GM19193 (cell line): ENCODE data around the gene MYO18B.

Experiments
- POLR2A ChIP-seq: IDR thresholded peaks from 4 replicates; pipeline ENCODE4 v1.6.1; 2011; ENCODE audit not compliant: insufficient read depth, insufficient read length; ENCODE audit errors: extremely low read depth

MYO18B gene

GRCh38 chr22:25929321-25929878 is 187.4 kb downstream of the MYO18B start:
- TF ChIP-seq POLR2A = no peak

GRCh38 chr22:25930083-25930482 is 188.1 kb downstream of the MYO18B start:
- no peak for TF ChIP-seq POLR2A

GRCh38 chr22:25930788-25931310 is 188.9 kb downstream of the MYO18B start:
- no peak for TF ChIP-seq POLR2A

DNA sequence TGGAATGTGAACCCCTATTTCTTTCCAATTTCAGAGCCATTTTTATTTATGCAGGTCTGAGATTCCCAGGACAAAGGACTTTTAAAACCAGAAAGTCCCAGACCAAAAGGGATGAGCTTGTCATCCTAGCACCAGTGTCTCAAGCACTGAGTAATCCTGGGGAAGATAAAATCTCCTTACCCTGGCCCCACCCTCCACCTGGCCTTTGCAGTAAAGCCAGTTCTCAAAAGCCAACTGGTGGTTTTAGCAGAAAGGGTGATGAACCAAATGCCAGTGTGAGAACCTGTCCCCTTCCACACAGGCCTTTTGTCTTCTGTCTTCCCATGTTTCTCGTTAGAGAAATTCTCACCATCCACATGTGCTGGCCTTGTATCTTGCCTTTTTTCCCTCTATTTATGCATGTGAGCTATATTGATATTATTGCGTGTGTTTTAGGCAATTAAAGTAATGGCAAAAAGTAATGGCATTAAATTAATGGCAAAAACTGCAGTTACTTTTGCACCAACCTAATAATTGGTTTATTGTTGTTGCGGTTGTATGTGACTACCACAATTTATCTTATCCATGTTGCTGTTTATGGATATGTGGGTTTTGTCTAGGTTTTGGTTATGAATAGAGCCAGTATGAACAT is 191.3 kb downstream of the MYO18B start:
- TF ChIP-seq POLR2A = no peak

DNA sequence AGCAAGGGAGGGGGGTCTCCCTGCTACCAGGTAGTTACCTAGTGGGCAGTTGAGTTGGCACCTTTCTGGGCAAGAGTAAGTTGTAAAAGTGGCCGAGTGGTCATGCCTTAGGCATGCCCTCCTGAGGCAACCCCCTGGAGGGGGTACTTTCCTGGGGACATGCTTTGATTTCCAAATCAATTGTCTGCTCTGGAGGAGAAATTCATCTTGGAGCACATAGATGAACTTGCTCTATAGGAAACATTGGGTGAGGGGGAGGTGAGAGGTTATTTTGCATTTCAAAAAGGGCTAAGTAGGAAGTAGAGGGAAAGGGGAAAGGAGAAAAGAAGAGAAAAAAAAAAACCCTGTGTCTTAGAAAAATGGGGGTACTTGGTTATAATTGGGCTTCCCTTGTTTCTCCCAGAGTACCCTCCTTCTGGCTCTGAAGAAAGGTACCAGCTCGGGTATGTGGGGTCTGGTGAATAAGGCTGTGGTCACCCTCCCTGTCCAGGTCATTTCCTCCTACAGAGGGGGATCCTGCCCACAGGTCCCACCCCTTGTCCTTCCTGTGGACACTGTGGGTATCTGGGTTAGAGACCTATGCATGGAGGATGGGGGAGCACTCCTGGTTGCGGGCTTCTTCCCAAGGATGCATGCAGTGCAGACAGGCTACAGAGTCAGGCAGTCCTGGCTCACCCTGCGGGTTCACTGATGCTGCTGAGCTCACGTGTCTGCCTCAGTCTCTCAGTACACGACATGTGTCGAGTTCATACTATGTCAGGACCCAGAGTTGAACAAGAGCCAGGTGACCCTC is 193.5 kb downstream of the MYO18B start:
- no peak for TF ChIP-seq POLR2A

- TF ChIP-seq POLR2A = no peak
These were observed 196.2 kb downstream of the MYO18B start for GRCh38 chr22:25938151-25938550.

DNA sequence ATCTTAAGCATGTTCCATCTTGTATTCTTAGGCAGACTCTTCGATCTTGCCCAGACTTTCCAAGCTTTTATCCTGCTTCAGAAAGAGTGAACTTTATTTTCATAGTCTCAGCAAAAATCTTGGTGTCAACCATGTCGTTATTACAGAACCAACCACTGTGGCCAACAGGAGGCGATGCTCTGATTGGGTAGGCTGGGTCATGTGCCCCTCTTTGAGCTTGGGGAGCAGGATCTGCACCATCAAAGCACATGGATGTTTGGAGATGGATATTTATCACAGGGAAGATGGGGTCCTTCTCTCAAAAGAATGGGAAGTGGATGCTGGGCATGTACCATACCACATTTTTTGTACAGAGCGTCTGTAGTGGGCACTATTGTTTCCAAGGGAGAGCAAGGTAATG is 197.4 kb downstream of the MYO18B start:
- TF ChIP-seq POLR2A = no peak

- TF ChIP-seq POLR2A = no peak
These were observed 198.5 kb downstream of the MYO18B start for GRCh38 chr22:25940479-25940878.

DNA sequence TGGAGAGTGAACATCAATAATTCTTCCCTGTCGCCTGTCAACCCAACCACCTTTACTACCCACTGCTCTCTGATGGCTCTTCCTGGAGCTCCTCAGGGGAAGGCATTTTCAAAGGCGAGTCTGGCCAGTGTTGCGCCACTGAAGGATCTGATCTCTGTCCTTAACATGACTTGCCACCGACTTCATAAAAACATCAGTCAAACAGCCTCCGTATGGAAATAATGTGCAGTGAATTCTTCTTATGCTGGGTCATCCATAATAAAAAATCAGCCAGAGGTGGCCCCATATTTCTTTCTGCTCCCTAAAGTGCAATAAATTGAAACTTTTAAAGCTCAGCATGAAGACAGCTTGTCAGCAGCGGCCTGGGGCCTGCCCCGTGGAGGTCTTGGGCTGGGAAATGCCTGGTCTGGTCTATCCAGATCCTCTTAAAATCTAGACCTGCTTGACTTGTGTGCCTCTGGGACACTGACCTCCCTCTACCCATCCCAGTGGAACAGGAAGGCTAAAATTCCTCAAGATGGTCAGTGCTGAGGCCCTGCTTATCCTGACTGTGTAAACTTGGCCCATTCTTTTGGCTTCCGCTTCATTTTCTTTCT is 199.5 kb downstream of the MYO18B start:
- no peak for TF ChIP-seq POLR2A

DNA sequence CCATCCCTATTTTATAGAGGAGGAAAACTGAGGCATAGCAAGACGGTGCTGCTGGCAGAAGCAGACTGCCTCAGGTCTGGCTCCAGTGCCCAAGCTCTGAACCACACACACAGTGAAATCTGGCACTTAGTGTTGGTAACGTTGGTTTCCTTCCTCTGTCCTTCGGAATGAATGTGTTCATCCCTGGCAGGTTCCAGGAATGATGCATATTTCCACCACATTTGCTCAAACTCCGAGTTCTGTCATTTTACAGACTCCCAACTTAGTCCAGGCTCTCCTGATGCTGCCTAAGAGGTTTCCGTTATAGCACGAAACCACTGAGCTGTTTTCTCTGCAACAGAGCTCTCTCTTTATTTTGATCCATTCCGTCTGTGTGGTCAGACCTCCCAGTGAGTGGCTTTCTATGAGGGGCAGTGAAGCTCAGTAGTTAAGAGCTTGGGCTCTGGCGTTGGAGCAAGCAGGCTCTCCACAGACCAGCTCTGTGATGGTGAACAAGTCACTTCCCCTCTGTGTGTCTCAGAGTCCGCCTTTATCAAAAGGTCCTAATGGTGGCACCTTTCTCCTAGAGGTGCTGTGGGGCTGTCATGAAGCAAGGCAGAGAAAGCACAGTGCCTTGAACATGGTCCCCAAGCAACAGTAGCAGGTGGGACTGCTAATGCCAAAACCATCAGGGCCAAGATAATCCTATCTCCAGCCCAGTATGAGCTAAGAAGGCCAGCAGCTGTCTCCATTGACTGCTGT is 200.3 kb downstream of the MYO18B start:
- TF ChIP-seq POLR2A = no peak

DNA sequence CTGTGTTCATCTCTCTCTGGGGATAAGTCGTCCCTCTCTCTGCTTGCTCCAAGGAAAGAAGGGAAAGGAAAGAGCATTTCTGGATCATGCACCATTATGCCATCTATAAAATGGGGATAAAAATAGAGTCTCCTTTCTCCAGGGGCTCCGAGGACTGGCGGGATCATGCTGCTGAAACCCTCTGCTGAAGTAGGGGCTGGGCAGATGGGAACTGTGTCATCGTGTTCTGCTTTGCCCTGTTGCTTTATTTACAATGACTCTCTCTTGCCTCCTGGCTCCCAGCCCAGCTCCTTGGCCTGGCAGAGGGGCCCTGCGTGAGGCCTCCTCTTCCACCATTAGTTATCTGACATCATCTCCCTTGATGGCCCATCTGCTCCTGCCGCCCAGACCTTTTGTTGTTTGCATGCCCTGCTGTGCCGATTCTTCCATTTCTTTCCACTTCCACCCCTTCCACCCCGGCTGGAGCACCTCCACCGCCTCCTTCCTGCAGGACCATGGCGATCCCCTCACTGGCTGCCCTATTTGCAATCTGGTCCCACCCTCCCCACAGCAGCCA is 200.9 kb downstream of the MYO18B start:
- no peak for TF ChIP-seq POLR2A

DNA sequence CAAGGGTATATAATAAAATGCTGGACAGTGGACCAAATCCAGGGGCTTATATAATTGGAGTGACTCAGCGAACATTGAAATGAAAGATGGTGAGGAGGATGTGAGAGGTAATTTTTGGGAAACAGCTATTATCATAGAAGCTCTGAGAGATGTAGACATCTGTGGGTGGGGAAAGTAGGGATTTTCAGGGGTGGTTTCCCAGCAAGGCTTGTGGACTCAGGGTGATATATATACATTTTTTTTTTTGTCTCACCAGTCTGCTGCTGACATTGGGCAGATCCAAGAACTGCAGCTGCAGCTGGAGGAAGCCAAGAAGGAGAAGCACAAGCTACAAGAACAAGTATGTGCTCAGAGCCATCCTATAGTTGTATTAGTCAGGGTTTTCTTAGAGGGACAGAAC is 208.1 kb downstream of the MYO18B start:
- no peak for TF ChIP-seq POLR2A

- TF ChIP-seq POLR2A = no peak
These were observed 211.3 kb downstream of the MYO18B start for GRCh38 chr22:25953276-25953675.

DNA sequence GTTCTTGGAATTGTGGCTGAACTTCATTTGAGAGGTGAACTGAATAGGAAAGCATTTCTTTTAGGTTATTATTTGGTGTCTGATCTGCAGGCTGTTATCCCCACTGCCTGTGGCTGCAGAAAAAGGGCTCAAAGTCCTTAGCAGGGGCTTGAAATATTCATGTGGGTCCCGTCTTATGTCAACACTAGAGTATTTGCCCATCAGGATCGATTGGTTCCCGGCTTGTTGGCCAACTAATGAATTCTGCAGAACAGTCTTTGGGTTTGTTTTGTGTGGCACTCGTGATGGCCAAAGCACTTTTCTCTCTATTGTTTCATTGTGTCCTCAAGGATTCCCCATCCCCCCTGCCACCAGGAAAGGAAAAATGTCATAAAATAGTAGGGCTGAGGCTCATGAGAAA is 211.9 kb downstream of the MYO18B start:
- no peak for TF ChIP-seq POLR2A

GRCh38 chr22:25955323-25955722 is 213.3 kb downstream of the MYO18B start:
- TF ChIP-seq POLR2A = no peak

DNA sequence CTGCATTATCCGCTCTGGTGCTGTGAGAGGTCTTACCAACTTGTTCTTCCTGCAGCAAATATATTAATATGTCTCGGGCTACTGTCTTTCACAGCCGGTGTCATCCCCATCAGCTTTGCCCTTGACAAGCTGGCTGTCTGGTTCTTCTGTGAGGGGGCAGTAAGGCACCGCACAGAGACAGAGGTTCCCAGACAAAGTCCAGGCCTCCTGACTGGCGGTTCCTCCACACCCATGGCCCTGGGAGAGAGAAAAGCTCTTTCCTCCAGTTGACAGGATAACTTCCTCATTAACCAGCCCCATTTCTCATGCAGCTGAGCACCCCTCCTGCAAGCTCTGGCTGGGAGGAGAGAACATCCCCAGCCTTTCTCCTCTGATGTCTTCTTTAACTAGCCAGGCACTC is 214.8 kb downstream of the MYO18B start:
- TF ChIP-seq POLR2A = no peak
